ENCODE data around the gene LCP2.

GRCh38 chr5:170303549-170303948 lies 6.0 kb upstream of the LCP2 start:
- TF ChIP-seq CTCF (IDR thresholded peaks at IDR 0.05) = no peak
- TF ChIP-seq POLR2AphosphoS5 (IDR thresholded peaks at IDR 0.05; ENCODE audit: low read depth, low read length) = no peak
- TF ChIP-seq SIN3A (IDR thresholded peaks at IDR 0.05; ENCODE audit: borderline replicate concordance, insufficient read depth, low read depth, low read length) = no peak
- TF ChIP-seq REST (IDR thresholded peaks at IDR 0.05; ENCODE audit: insufficient read depth in 1 of 2, low read depth in 2 of 2, low read length in 1 of 2) = no peak
- TF ChIP-seq TCF7L2 (IDR thresholded peaks at IDR 0.05; ENCODE audit: low read depth, low read length) = no peak

All from Panc1 (cell line).